Uterus (tissue), 4 donors: Measurements from ENCODE around the gene KIF9. TPM values are rescaled to one million over a fixed set of nuclear protein-coding genes. Genes with fewer than 3 reads are reported as not detected.

Source experiments
- DNase-seq, 2 donors: peaks; one replicate each; pipeline ENCODE4 v3.0.0-alpha.2; 2019 to 2020
- H3K27ac ChIP-seq, 2 donors: fragments of 200-600 bp; sonication (generic); 1 replicate in 1 of 2; 2 replicates in 1 of 2; pipeline ENCODE4 v1.5.1; 2016 to 2018
- H3K27me3 ChIP-seq, 2 donors: fragments of 200-600 bp; sonication (generic); one replicate each; pipeline ENCODE4 v1.5.1; 2018 to 2019; ENCODE audit warnings: control low read depth in 1 of 2
- H3K36me3 ChIP-seq, 2 donors: fragments of 200-600 bp; sonication (generic); one replicate each; pipeline ENCODE4 v1.5.1; 2019; ENCODE audit warnings: control low read depth in 1 of 2
- H3K4me1 ChIP-seq, 2 donors: fragments of 200-600 bp; sonication (generic); one replicate each; pipeline ENCODE4 v1.5.1; 2018 to 2019; ENCODE audit warnings: control low read depth in 1 of 2
- H3K4me3 ChIP-seq, 2 donors: fragments of 200-600 bp; sonication (generic); 1 replicate in 1 of 2; 2 replicates in 1 of 2; pipeline ENCODE4 v1.5.1; 2018 to 2019; ENCODE audit warnings: mild to moderate bottlenecking in 1 of 2
- H3K9me3 ChIP-seq, 2 donors: fragments of 200-600 bp; sonication (generic); one replicate each; pipeline ENCODE4 v1.5.1; 2019; ENCODE audit warnings: control low read depth in 1 of 2
- CTCF ChIP-seq, 4 experiments: fragments of 200-600 bp in 2 of 4; fragments of 450-650 bp in 2 of 4; sonication (generic) in 2 of 4; IDR thresholded peaks; one replicate each; pipeline ENCODE4 v1.5.1; 2016 to 2019; ENCODE audit warnings: antibody characterized with exemption in 4 of 4, mild to moderate bottlenecking in 2 of 4, moderate library complexity in 1 of 4
- POLR2A ChIP-seq, 2 donors: fragments of 450-650 bp; IDR thresholded peaks; one replicate each; pipeline ENCODE4 v1.6.1; 2016; ENCODE audit warnings: antibody characterized with exemption in 2 of 2, mild to moderate bottlenecking in 1 of 2, moderate library complexity in 1 of 2
- intact Hi-C: fragments of 100-400 bp; cut with DNase I; formaldehyde crosslinking; loops from one replicate; pipeline ENCODE4 v1.15.1; 2023; ENCODE audit warnings: low total_unique reads
- total RNA-seq, 4 donors: library from RNA; depleted of rRNA in 3 of 4; stranded (reverse); fragments of >200 nt in 3 of 4; gene quantifications; one replicate each; pipeline versions ENCODE4 v1.1.0 to v1.2.4, GENCODE V29; 2014 to 2023
- donor health status: DM: yes; HTN: yes; CAD: no.

Gene KIF9
- total RNA-seq, 4 donors from 2014 or later = 1.8 to 7.4 (median 4.1) TPM; not detected in 1

GRCh38 chr3:47283193-47283537, 566 bp upstream of the KIF9 start:
- Histone ChIP-seq H3K36me3 (no peaks in the 10 kb centered on the region), H3K27ac (peak overlapping the region; percentile 90 to 92), H3K4me3 (peak overlapping the region; percentile 62 to 74), H3K4me1 (peaks cover 5 to 15% of the 10 kb centered on the region in 2 donors), H3K9me3 (no peaks in the 10 kb centered on the region), H3K27me3 (no peaks in the 10 kb centered on the region)
- no peak for DNase-seq
- intact Hi-C loops = no loop called here
- no peak for TF ChIP-seq POLR2A (IDR thresholded peaks at IDR 0.05)
- no peak for TF ChIP-seq CTCF (IDR thresholded peaks at IDR 0.05)

- H3K27ac ChIP-seq = no peak overlapping the region
- H3K4me1 ChIP-seq = peaks cover 5 to 15% of the 10 kb centered on the region in 2 donors
- no peak for DNase-seq
- no peak overlapping the region for H3K4me3 ChIP-seq
- no peaks in the 10 kb centered on the region for H3K27me3 ChIP-seq
- no peak for TF ChIP-seq POLR2A (IDR thresholded peaks at IDR 0.05)
- no peak for TF ChIP-seq CTCF (IDR thresholded peaks at IDR 0.05)
- H3K36me3 ChIP-seq = no peaks in the 10 kb centered on the region
- no peaks in the 10 kb centered on the region for H3K9me3 ChIP-seq
- intact Hi-C loops = no loop called here
Observed at GRCh38 chr3:47280519-47280918, 2.1 kb downstream of the KIF9 start.

DNA sequence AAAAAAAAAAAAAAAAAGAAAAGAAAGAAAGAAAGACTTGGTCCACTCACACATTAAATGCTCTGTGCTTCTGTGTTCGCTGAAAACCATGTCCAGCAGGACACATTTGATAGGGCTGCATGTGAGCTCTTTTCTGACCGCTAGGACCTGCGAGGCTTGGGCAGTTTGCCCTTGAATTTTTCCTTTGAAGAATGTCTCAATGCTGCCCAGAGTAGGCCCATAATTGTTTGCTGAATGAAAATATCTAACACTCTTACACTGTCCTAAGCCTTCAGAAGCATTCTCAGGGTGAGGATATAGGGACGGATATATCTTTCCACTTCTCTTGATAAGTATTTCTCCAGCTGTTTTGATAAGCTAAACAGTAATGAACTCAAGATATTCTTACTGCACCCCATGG, 6.0 kb downstream of the KIF9 start:
- H3K4me1 ChIP-seq = peaks cover 0 to 2% of the 10 kb centered on the region in 2 donors

DNA sequence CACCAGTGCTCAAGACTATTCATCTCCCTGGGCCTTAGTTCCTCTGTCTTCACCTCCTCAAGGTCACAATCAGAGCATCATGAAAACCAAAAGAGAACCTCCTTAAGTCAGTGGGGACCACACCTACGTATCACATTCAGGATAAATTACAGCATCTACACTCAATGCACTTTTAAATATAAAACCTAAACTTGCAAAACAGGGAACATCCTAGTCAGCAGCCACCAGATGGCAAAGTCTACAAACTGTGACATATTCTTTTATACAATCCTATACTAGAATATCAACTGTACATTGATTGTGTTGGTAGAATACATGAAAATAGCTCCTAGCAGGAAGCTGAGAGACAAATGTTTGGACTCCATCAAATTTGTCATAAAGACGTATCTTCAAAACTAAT, 7.9 kb downstream of the KIF9 start:
- Histone ChIP-seq H3K36me3 (no peaks in the 10 kb centered on the region), H3K4me1 (no peaks in the 10 kb centered on the region), H3K27me3 (no peaks in the 10 kb centered on the region), H3K9me3 (no peaks in the 10 kb centered on the region), H3K27ac (no peak overlapping the region), H3K4me3 (no peak overlapping the region)
- TF ChIP-seq CTCF (IDR thresholded peaks at IDR 0.05) = no peak
- no peak for TF ChIP-seq POLR2A (IDR thresholded peaks at IDR 0.05)
- intact Hi-C loops = no loop called here
- DNase-seq = no peak

More for the DNA sequence above, 6.0 kb downstream of the KIF9 start:
- H3K4me3 ChIP-seq = no peak overlapping the region
- no peaks in the 10 kb centered on the region for H3K36me3 ChIP-seq
- no peak for DNase-seq
- H3K27ac ChIP-seq = no peak overlapping the region
- H3K9me3 ChIP-seq = no peaks in the 10 kb centered on the region
- intact Hi-C loops = no loop called here
- H3K27me3 ChIP-seq = no peaks in the 10 kb centered on the region
- no peak for TF ChIP-seq POLR2A (IDR thresholded peaks at IDR 0.05)
- no peak for TF ChIP-seq CTCF (IDR thresholded peaks at IDR 0.05)

- Histone ChIP-seq H3K4me3 (no peak overlapping the region), H3K36me3 (no peaks in the 10 kb centered on the region), H3K4me1 (no peaks in the 10 kb centered on the region), H3K9me3 (no peaks in the 10 kb centered on the region), H3K27me3 (no peaks in the 10 kb centered on the region), H3K27ac (no peak overlapping the region)
- intact Hi-C loops = no loop called here
- no peak for DNase-seq
- TF ChIP-seq CTCF (IDR thresholded peaks at IDR 0.05) (no peak), POLR2A (IDR thresholded peaks at IDR 0.05) (no peak)
Observed at GRCh38 chr3:47273564-47273963, 9.0 kb downstream of the KIF9 start.
